ENCODE measurements around the gene SLC6A8. TPM values are rescaled to one million over a fixed set of nuclear protein-coding genes. Genes with fewer than 3 reads are reported as not detected.

SLC6A8 gene
- total and polyA plus RNA-seq, 2 donors (not counting 3 experiments of a cell fraction or from before 2014, with no cell fraction given): 22.7 to 23.6 TPM

DNA sequence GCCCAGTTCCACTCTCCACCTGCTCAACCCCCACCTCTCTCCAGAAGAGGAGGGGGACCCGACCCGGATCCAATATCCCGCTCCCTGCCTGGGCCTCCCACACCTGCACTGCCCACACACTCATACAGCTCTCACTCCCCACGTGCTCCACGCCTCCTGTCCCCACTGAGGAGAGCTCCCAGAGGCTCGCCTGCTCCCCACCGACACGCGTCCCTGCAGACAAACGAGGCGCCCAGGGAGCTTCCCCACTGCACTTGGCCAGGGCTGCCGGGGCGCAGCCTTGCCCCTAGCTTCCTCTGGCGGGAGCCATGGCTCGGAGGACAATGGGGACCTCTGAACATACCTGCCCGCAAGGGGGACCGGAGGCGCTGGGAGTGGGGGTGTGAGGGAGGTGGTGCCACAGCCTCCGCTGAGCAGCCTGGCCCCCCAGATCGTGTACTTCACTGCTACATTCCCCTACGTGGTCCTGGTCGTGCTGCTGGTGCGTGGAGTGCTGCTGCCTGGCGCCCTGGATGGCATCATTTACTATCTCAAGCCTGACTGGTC, 5.0 kb downstream of the SLC6A8 start:
- H3K27me3 ChIP-seq (ENCODE audit: control insufficient read depth in 2 of 2, insufficient read depth in 2 of 2, low read length in 2 of 2): no peaks in the 10 kb centered on the region
- no peaks in the 10 kb centered on the region for H3K9me1 ChIP-seq (replicated peaks; ENCODE audit: control insufficient read depth, extremely low read depth, insufficient read depth, low read length)
- H3K79me2 ChIP-seq (ENCODE audit: control insufficient read depth, insufficient read depth, low read length): no peaks in the 10 kb centered on the region
- no peak overlapping the region for H2AFZ ChIP-seq (ENCODE audit: low read depth, low read length)
- peaks cover 0 to 3% of the 10 kb centered on the region in 2 experiments for H3K36me3 ChIP-seq (ENCODE audit: control insufficient read depth in 2 of 2, extremely low read depth in 1 of 2, insufficient read depth in 2 of 2, low read length in 2 of 2)
- dilution Hi-C loops (cut with MboI; ENCODE audit: extremely low pct_ligation_motif_present, low sequenced_read_pairs): no loop called here
- POLR2A ChIA-PET: no interaction called here
- FAIRE-seq (no peak), DNase-seq (ENCODE audit: low read depth, low spot score) (no peak)
- no peaks in the 10 kb centered on the region for H3K9me3 ChIP-seq (replicated peaks; ENCODE audit: control insufficient read depth, insufficient read depth, low read length)
- no peaks in the 10 kb centered on the region for H4K20me1 ChIP-seq (replicated peaks; ENCODE audit: control insufficient read depth, extremely low read depth, insufficient read depth, low read length)
- H3K9ac ChIP-seq (replicated peaks; ENCODE audit: extremely low read depth, insufficient read depth, low read length): no peak overlapping the region
- no peak overlapping the region for H3K27ac ChIP-seq (ENCODE audit: insufficient read depth, low read depth, low read length)
- TF ChIP-seq MYC (IDR thresholded peaks at IDR 0.05; ENCODE audit: low read depth, low read length): no peak
- no peak for TF ChIP-seq GATA2 (IDR thresholded peaks at IDR 0.05; ENCODE audit: insufficient read depth, insufficient read length, low read depth, low read length)
- no peak for TF ChIP-seq POLR2A (IDR thresholded peaks at IDR 0.05; ENCODE audit: low read depth, low read length)
- TF ChIP-seq JUN (IDR thresholded peaks at IDR 0.05; ENCODE audit: borderline replicate concordance, insufficient read depth, insufficient read length, low read depth): no peak
- TF ChIP-seq, protein P1, sequence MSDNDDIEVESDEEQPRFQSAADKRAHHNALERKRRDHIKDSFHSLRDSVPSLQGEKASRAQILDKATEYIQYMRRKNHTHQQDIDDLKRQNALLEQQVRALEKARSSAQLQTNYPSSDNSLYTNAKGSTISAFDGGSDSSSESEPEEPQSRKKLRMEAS (IDR thresholded peaks at IDR 0.05; ENCODE audit: insufficient read depth, insufficient read length): no peak
- no peak for TF ChIP-seq EZH2 (IDR thresholded peaks at IDR 0.05; ENCODE audit: borderline replicate concordance, low read depth, low read length, severe bottlenecking)
- intact Hi-C loops (cut with micrococcal nuclease): no loop called here
- peaks cover 4% of the 10 kb centered on the region for H3K4me1 ChIP-seq (ENCODE audit: control insufficient read depth, extremely low read depth, insufficient read depth, low read length)
- H3K4me3 ChIP-seq (replicated peaks in 1 of 3; ENCODE audit: insufficient read depth in 1 of 3, low read depth in 1 of 3, low read length in 3 of 3): no peak overlapping the region
- CTCF ChIA-PET: no interaction called here
- H3K4me2 ChIP-seq (ENCODE audit: insufficient read depth, low read length): no peak overlapping the region
- no TSS peak for BruUV-seq (replicated peaks)

DNA sequence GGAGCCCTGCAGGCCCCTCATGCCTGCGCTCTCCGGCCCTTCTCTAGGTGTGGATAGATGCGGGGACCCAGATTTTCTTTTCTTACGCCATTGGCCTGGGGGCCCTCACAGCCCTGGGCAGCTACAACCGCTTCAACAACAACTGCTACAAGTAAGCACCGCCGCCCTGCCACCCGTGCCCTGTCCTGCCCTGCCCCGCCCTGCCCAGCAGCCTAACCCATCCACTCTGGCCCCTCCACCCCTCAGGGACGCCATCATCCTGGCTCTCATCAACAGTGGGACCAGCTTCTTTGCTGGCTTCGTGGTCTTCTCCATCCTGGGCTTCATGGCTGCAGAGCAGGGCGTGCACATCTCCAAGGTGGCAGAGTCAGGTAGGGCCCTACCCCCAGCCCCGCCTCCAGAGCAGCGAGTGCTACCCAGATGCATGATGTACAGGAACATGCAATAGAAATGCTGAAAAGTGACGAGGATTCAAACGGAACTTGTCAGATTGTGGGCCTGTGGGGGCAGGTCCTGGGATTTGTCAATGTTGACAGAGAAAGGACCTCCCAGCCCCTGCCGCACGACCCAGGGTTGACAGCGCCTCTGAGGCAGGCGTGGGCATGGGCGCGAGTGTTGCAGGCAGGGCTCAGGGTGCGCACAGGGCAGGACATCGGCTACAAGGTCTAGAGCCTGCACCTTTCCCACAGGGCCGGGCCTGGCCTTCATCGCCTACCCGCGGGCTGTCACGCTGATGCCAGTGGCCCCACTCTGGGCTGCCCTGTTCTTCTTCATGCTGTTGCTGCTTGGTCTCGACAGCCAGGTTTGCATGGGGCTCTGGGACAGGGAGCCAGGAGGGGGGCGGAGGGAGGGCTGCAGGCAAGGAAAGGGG, 5.7 kb downstream of the SLC6A8 start:
- H3K9ac ChIP-seq (replicated peaks; ENCODE audit: extremely low read depth, insufficient read depth, low read length): no peak overlapping the region
- DNase-seq (ENCODE audit: low read depth, low spot score): no peak
- POLR2A ChIA-PET: no interaction called here
- no TSS peak for BruUV-seq (replicated peaks)
- H3K4me1 ChIP-seq (ENCODE audit: control insufficient read depth, extremely low read depth, insufficient read depth, low read length): peaks cover 4% of the 10 kb centered on the region
- H4K20me1 ChIP-seq (replicated peaks; ENCODE audit: control insufficient read depth, extremely low read depth, insufficient read depth, low read length): no peaks in the 10 kb centered on the region
- FAIRE-seq: no peak
- no peak for TF ChIP-seq POLR2AphosphoS5 (IDR thresholded peaks at IDR 0.05; ENCODE audit: insufficient read depth, low read depth, low read length)
- no peak for TF ChIP-seq FOS (IDR thresholded peaks at IDR 0.05; ENCODE audit: borderline replicate concordance, insufficient read depth, low read length)
- no peak for TF ChIP-seq MYC (IDR thresholded peaks at IDR 0.05; ENCODE audit: low read depth, low read length)
- TF ChIP-seq, protein P1 (IDR thresholded peaks at IDR 0.05; ENCODE audit: insufficient read depth, insufficient read length): no peak
- no peak for TF ChIP-seq POLR2A (IDR thresholded peaks at IDR 0.05; ENCODE audit: low read depth, low read length)
- no peak for TF ChIP-seq JUN (IDR thresholded peaks at IDR 0.05; ENCODE audit: borderline replicate concordance, insufficient read depth, insufficient read length, low read depth)
- TF ChIP-seq, protein P2, sequence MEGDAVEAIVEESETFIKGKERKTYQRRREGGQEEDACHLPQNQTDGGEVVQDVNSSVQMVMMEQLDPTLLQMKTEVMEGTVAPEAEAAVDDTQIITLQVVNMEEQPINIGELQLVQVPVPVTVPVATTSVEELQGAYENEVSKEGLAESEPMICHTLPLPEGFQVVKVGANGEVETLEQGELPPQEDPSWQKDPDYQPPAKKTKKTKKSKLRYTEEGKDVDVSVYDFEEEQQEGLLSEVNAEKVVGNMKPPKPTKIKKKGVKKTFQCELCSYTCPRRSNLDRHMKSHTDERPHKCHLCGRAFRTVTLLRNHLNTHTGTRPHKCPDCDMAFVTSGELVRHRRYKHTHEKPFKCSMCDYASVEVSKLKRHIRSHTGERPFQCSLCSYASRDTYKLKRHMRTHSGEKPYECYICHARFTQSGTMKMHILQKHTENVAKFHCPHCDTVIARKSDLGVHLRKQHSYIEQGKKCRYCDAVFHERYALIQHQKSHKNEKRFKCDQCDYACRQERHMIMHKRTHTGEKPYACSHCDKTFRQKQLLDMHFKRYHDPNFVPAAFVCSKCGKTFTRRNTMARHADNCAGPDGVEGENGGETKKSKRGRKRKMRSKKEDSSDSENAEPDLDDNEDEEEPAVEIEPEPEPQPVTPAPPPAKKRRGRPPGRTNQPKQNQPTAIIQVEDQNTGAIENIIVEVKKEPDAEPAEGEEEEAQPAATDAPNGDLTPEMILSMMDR (IDR thresholded peaks at IDR 0.05; ENCODE audit: extremely low read depth in 1 of 2, insufficient read depth in 1 of 2, low read depth in 1 of 2, low read length in 2 of 2): no peak
- no peak for TF ChIP-seq GATA2 (IDR thresholded peaks at IDR 0.05; ENCODE audit: insufficient read depth, insufficient read length, low read depth, low read length)
- TF ChIP-seq EZH2 (IDR thresholded peaks at IDR 0.05; ENCODE audit: borderline replicate concordance, low read depth, low read length, severe bottlenecking): no peak
- dilution Hi-C loops (cut with MboI; ENCODE audit: extremely low pct_ligation_motif_present, low sequenced_read_pairs): no loop called here
- H3K27ac ChIP-seq (ENCODE audit: insufficient read depth, low read depth, low read length): no peak overlapping the region
- no peak overlapping the region for H3K4me3 ChIP-seq (replicated peaks in 1 of 3; ENCODE audit: insufficient read depth in 1 of 3, low read depth in 1 of 3, low read length in 3 of 3)
- intact Hi-C loops (cut with micrococcal nuclease): no loop called here
- no peaks in the 10 kb centered on the region for H3K9me3 ChIP-seq (replicated peaks; ENCODE audit: control insufficient read depth, insufficient read depth, low read length)
- no peak overlapping the region for H2AFZ ChIP-seq (ENCODE audit: low read depth, low read length)
- no peaks in the 10 kb centered on the region for H3K9me1 ChIP-seq (replicated peaks; ENCODE audit: control insufficient read depth, extremely low read depth, insufficient read depth, low read length)
- no peak overlapping the region for H3K4me2 ChIP-seq (ENCODE audit: insufficient read depth, low read length)
- no peaks in the 10 kb centered on the region for H3K27me3 ChIP-seq (ENCODE audit: control insufficient read depth in 2 of 2, insufficient read depth in 2 of 2, low read length in 2 of 2)
- CTCF ChIA-PET: no interaction called here
- H3K79me2 ChIP-seq (ENCODE audit: control insufficient read depth, insufficient read depth, low read length): no peaks in the 10 kb centered on the region
- H3K36me3 ChIP-seq (ENCODE audit: control insufficient read depth in 2 of 2, extremely low read depth in 1 of 2, insufficient read depth in 2 of 2, low read length in 2 of 2): peaks cover 0 to 3% of the 10 kb centered on the region in 2 experiments
